WTC11 (cell line): ENCODE results near the gene GPC5. TPM values are rescaled to one million over a fixed set of nuclear protein-coding genes. Genes with fewer than 3 reads are reported as not detected.
"Not testable (repeated sequence)": the region's sequence is repeated elsewhere in the genome, so short reads cannot be mapped to it uniquely, and the experiment has no call there.

Experiments used
- ATAC-seq: fragments of 200-7000 bp; cut with Tn5 transposase; 2 replicates; pipeline ENCODE4 v1.10.0; 2021; ENCODE audit warnings: mild to moderate bottlenecking, moderate library complexity
- CTCF ChIA-PET: fragments of 300-600 bp; sonication (Branson Sonifier 250); formaldehyde crosslinking; loops from one replicate; lab custom pipeline; 2021; ENCODE audit warnings: antibody characterized with exemption; lab: Charles Lee
- POLR2A ChIA-PET: fragments of 350-600 bp; sonication (Branson Sonifier 250); formaldehyde crosslinking; loops from one replicate; lab custom pipeline; 2021; ENCODE audit warnings: antibody characterized with exemption; lab: Charles Lee
- DNase-seq: peaks from one replicate; pipeline ENCODE4 v3.0.0; 2021; ENCODE audit warnings: low spot score
- H3K27ac Mint-ChIP-seq: 2 replicates; pipeline ENCODE4 v1.8.0; 2021; ENCODE audit warnings: mixed read lengths
- H3K27me3 Mint-ChIP-seq: 2 replicates; pipeline ENCODE4 v1.8.0; 2021; ENCODE audit warnings: low read depth, mild to moderate bottlenecking, moderate library complexity, mixed read lengths
- H3K36me3 Mint-ChIP-seq: 2 replicates; pipeline ENCODE4 v1.8.0; 2021; ENCODE audit warnings: mixed read lengths
- H3K4me1 Mint-ChIP-seq: 2 replicates; pipeline ENCODE4 v1.8.0; 2022; ENCODE audit warnings: mixed read lengths
- H3K4me3 Mint-ChIP-seq: 2 replicates; pipeline ENCODE4 v1.8.0; 2021; ENCODE audit warnings: mild to moderate bottlenecking, moderate library complexity, mixed read lengths
- H3K9me3 Mint-ChIP-seq: 2 replicates; pipeline ENCODE4 v1.8.0; 2021; ENCODE audit warnings: mixed read lengths
- CREB1 ChIP-seq: sonication (generic); formaldehyde crosslinking; IDR thresholded peaks from 2 replicates; pipeline ENCODE4 v1.8.0; 2023; ENCODE audit warnings: mild to moderate bottlenecking, missing genetic modification reagents
- CREM ChIP-seq: sonication (generic); formaldehyde crosslinking; IDR thresholded peaks from 2 replicates; pipeline ENCODE4 v1.8.1; 2022; ENCODE audit warnings: mild to moderate bottlenecking, missing genetic modification reagents, moderate library complexity
- ESRRA ChIP-seq: sonication (generic); formaldehyde crosslinking; IDR thresholded peaks from 2 replicates; pipeline ENCODE4 v1.8.1; 2022; ENCODE audit warnings: mild to moderate bottlenecking, missing genetic modification reagents, borderline replicate concordance
- FOXK1 ChIP-seq: sonication (generic); formaldehyde crosslinking; IDR thresholded peaks from 2 replicates; pipeline ENCODE4 v1.8.0; 2022; ENCODE audit warnings: mild to moderate bottlenecking, moderate library complexity, missing genetic modification reagents
- GRHL2 ChIP-seq: fragments of 250-450 bp; sonication (Bioruptor Pico); IDR thresholded peaks from 2 replicates; pipeline ENCODE4 v1.8.0; 2022; ENCODE audit warnings: mild to moderate bottlenecking, moderate library complexity; ENCODE audit not compliant: insufficient replicate concordance, severe bottlenecking
- GTF2I ChIP-seq: fragments of 250-450 bp; sonication (Bioruptor Pico); conservative IDR thresholded peaks from 2 replicates; pipeline ENCODE4 v1.4.0; 2021; ENCODE audit warnings: mild to moderate bottlenecking
- HMGA2 ChIP-seq: fragments of 250-450 bp; sonication (Bioruptor Pico); IDR thresholded peaks from 2 replicates; pipeline ENCODE4 v1.4.0; 2021; ENCODE audit warnings: mild to moderate bottlenecking, moderate library complexity
- IRF2 ChIP-seq: sonication (generic); formaldehyde crosslinking; IDR thresholded peaks from 2 replicates; pipeline ENCODE4 v1.8.0; 2022; ENCODE audit warnings: low read depth, missing genetic modification reagents, borderline replicate concordance
- JAZF1 ChIP-seq: fragments of 250-450 bp; sonication (Bioruptor Pico); IDR thresholded peaks from 2 replicates; pipeline ENCODE4 v1.9.0; 2021; ENCODE audit warnings: moderate library complexity, mild to moderate bottlenecking, inconsistent platforms
- NFYB ChIP-seq: sonication (generic); formaldehyde crosslinking; conservative IDR thresholded peaks from 2 replicates; pipeline ENCODE4 v1.8.0; 2022; ENCODE audit warnings: low read depth, missing genetic modification reagents
- OVOL2 ChIP-seq: fragments of 250-450 bp; sonication (Bioruptor Pico); IDR thresholded peaks from 2 replicates; pipeline ENCODE4 v1.9.0; 2021; ENCODE audit warnings: mild to moderate bottlenecking, borderline replicate concordance
- PRRX2 ChIP-seq: fragments of 250-450 bp; sonication (Bioruptor Pico); IDR thresholded peaks from 2 replicates; pipeline ENCODE4 v1.8.0; 2021; ENCODE audit warnings: mild to moderate bottlenecking
- SP1 ChIP-seq: sonication (generic); formaldehyde crosslinking; conservative IDR thresholded peaks from 2 replicates; pipeline ENCODE4 v1.8.1; 2022; ENCODE audit warnings: missing genetic modification reagents
- ZNF138 ChIP-seq: sonication (generic); formaldehyde crosslinking; conservative IDR thresholded peaks from 2 replicates; pipeline ENCODE4 v1.8.1; 2022; ENCODE audit warnings: mild to moderate bottlenecking, moderate library complexity, missing genetic modification reagents
- ZNF232 ChIP-seq: sonication (generic); formaldehyde crosslinking; IDR thresholded peaks from 2 replicates; pipeline ENCODE4 v1.8.0; 2022; ENCODE audit warnings: mild to moderate bottlenecking, missing genetic modification reagents
- ZNF396 ChIP-seq: fragments of 250-450 bp; sonication (Bioruptor Pico); IDR thresholded peaks from 2 replicates; pipeline ENCODE4 v1.8.0; 2021; ENCODE audit warnings: mild to moderate bottlenecking, moderate library complexity, borderline replicate concordance
- ZNF416 ChIP-seq: fragments of 250-450 bp; sonication (Bioruptor Pico); IDR thresholded peaks from 2 replicates; pipeline ENCODE4 v1.9.0; 2021; ENCODE audit warnings: mild to moderate bottlenecking, inconsistent platforms
- total RNA-seq: library from RNA; stranded (reverse); gene quantifications from 3 replicates; pipeline ENCODE4 v1.2.3, GENCODE V29; 2021
- TF ChIP-seq, protein P1 (sequence below): fragments of 250-450 bp; sonication (Bioruptor Pico); IDR thresholded peaks from 2 replicates; pipeline ENCODE4 v1.9.0; 2021; ENCODE audit warnings: mild to moderate bottlenecking
- TF ChIP-seq, protein P2 (sequence below): sonication (generic); formaldehyde crosslinking; conservative IDR thresholded peaks from 2 replicates; pipeline ENCODE4 v1.8.1; 2022; ENCODE audit warnings: mild to moderate bottlenecking, missing genetic modification reagents
- TF ChIP-seq, protein P3 (sequence below): fragments of 250-450 bp; sonication (Bioruptor Pico); IDR thresholded peaks from 2 replicates; pipeline ENCODE4 v2.1.2; 2022; ENCODE audit warnings: mild to moderate bottlenecking, moderate library complexity
- TF ChIP-seq, protein P4 (sequence below): fragments of 250-450 bp; sonication (Bioruptor Pico); IDR thresholded peaks from 2 replicates; pipeline ENCODE4 v1.9.0; 2021; ENCODE audit warnings: mild to moderate bottlenecking, borderline replicate concordance

Gene GPC5
- total RNA-seq, 1 experiment from 2014 or later: 0.46 TPM

DNA sequence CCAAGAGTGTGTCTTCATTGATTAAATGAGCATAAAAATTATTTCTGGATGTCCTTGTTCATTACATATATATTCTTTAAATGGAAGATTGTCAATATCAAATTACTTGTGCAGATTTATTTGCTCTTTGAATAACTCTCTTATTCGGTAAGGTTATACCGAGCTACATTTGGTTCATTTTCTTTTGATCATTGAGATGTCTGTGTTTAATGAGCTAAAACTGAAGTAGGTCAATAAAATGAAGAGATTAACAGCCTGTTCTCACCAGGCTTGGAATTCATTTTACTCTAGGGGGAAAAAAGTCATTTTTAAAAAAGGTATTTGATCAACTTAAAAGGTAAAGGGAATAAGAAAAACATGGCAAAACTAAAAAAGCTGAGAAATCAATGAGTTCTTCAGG is 10.6 kb downstream of the GPC5 start:
- no peak for DNase-seq
- no peak overlapping the region for H3K27ac Mint-ChIP-seq
- peaks cover 3% of the 10 kb centered on the region for H3K4me1 Mint-ChIP-seq
- ChIA-PET CTCF (interaction anchor here (1.5 kb wide), 1 partner anchor 27 kb away, joined by 6 read pairs; no protein-coding TSS in a partner anchor), POLR2A (no interaction called here)
- peaks cover 11% of the 10 kb centered on the region for H3K9me3 Mint-ChIP-seq
- ATAC-seq: no peak
- no peaks in the 10 kb centered on the region; the same call in 1 of the 2 replicates for H3K27me3 Mint-ChIP-seq
- no peak overlapping the region for H3K4me3 Mint-ChIP-seq
- no peak for TF ChIP-seq JAZF1 (CRISPR knock-in tag)
- TF ChIP-seq HMGA2 (CRISPR knock-in tag): no peak
- TF ChIP-seq NFYB (CRISPR knock-in tag): no peak
- no peak for TF ChIP-seq ZNF232 (CRISPR knock-in tag)
- TF ChIP-seq ZNF396: no peak
- TF ChIP-seq, protein P1, sequence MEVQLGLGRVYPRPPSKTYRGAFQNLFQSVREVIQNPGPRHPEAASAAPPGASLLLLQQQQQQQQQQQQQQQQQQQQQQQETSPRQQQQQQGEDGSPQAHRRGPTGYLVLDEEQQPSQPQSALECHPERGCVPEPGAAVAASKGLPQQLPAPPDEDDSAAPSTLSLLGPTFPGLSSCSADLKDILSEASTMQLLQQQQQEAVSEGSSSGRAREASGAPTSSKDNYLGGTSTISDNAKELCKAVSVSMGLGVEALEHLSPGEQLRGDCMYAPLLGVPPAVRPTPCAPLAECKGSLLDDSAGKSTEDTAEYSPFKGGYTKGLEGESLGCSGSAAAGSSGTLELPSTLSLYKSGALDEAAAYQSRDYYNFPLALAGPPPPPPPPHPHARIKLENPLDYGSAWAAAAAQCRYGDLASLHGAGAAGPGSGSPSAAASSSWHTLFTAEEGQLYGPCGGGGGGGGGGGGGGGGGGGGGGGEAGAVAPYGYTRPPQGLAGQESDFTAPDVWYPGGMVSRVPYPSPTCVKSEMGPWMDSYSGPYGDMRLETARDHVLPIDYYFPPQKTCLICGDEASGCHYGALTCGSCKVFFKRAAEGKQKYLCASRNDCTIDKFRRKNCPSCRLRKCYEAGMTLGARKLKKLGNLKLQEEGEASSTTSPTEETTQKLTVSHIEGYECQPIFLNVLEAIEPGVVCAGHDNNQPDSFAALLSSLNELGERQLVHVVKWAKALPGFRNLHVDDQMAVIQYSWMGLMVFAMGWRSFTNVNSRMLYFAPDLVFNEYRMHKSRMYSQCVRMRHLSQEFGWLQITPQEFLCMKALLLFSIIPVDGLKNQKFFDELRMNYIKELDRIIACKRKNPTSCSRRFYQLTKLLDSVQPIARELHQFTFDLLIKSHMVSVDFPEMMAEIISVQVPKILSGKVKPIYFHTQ (CRISPR knock-in tag): no peak
- TF ChIP-seq ESRRA: no peak
- no peak for TF ChIP-seq CREB1
- TF ChIP-seq, protein P2, sequence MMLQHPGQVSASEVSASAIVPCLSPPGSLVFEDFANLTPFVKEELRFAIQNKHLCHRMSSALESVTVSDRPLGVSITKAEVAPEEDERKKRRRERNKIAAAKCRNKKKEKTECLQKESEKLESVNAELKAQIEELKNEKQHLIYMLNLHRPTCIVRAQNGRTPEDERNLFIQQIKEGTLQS (CRISPR knock-in tag): no peak
- no peak for TF ChIP-seq ZNF416 (CRISPR knock-in tag)
- no peak for TF ChIP-seq GRHL2 (CRISPR knock-in tag)
- no peak for TF ChIP-seq GTF2I
- peaks cover 5% of the 10 kb centered on the region; the same call in 1 of the 2 replicates for H3K36me3 Mint-ChIP-seq

DNA sequence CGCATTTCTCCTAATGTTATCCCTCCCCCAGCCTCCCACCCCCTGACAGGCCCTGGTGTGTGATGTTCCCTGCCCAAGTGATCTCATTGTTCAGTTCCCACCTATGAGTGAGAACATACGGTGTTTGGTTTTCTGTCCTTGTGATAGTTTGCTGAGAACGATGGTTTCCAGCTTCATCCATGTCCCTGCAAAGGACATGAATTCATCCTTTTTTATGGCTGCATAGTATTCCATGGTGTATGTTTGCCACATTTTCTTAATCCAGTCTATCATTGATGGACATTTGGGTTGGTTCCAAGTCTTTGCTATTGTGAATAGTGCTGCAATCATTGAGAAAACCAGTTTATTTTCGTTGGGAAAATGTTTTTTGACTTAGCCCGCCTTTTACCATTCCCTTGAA is 18.2 kb downstream of the GPC5 start:
- DNase-seq, H3K36me3 Mint-ChIP-seq, H3K9me3 Mint-ChIP-seq, H3K27ac Mint-ChIP-seq, H3K27me3 Mint-ChIP-seq, POLR2A ChIA-PET, H3K4me3 Mint-ChIP-seq, ATAC-seq, CTCF ChIA-PET, H3K4me1 Mint-ChIP-seq: not testable (repeated sequence)

DNA sequence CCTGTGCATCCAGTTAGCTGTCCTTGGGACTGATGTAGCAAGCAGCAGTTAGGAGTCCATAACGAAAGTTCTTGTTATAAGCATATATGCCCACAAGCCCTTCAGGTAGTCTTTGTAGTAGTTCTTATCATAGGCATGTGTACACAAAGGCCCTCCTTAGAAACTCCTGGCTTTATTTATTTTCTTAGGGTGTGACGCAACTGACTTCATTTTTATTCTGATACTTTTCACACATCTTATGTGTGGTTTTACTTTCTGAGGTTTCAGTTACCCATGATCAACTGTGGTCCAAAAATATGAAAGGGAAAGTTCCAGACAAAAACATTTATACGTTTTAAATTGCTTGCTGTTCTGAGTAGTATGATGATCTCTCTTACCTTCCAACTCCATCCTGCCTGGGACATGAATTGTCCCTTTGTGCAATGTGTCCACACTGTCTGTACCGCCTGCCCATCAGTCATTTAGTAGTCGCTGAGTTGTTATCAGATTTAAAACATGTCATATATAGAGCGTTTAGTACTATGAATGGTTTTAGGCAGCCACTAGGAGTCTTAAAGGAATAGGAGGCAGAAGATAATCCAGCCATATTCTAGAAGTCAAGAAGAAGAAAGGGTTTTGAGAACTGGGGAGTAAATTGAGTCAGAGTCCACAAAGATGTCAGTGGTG is 19.4 kb downstream of the GPC5 start:
- Mint-ChIP-seq H3K27ac (no peak overlapping the region), H3K9me3 (peaks cover 4% of the 10 kb centered on the region; the same call in 1 of the 2 replicates), H3K36me3 (no peaks in the 10 kb centered on the region), H3K4me3 (no peak overlapping the region), H3K27me3 (no peaks in the 10 kb centered on the region; the same call in 1 of the 2 replicates), H3K4me1 (peaks cover 3% of the 10 kb centered on the region; the same call in 1 of the 2 replicates)
- ATAC-seq (no peak), DNase-seq (no peak)
- POLR2A ChIA-PET: no interaction called here
- CTCF ChIA-PET: no interaction called here
- TF ChIP-seq OVOL2 (no peak), FOXK1 (no peak), IRF2 (CRISPR knock-in tag) (no peak), SP1 (CRISPR knock-in tag) (no peak), ZNF138 (CRISPR knock-in tag) (no peak), CREM (no peak), PRRX2 (CRISPR knock-in tag) (no peak)
- TF ChIP-seq, protein P1 (CRISPR knock-in tag): no peak
- TF ChIP-seq, protein P3, sequence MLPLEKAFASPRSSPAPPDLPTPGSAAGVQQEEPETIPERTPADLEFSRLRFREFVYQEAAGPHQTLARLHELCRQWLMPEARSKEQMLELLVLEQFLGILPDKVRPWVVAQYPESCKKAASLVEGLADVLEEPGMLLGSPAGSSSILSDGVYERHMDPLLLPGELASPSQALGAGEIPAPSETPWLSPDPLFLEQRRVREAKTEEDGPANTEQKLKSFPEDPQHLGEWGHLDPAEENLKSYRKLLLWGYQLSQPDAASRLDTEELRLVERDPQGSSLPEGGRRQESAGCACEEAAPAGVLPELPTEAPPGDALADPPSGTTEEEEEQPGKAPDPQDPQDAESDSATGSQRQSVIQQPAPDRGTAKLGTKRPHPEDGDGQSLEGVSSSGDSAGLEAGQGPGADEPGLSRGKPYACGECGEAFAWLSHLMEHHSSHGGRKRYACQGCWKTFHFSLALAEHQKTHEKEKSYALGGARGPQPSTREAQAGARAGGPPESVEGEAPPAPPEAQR (CRISPR knock-in tag): no peak
- TF ChIP-seq, protein P2 (CRISPR knock-in tag): no peak
- TF ChIP-seq, protein P4, sequence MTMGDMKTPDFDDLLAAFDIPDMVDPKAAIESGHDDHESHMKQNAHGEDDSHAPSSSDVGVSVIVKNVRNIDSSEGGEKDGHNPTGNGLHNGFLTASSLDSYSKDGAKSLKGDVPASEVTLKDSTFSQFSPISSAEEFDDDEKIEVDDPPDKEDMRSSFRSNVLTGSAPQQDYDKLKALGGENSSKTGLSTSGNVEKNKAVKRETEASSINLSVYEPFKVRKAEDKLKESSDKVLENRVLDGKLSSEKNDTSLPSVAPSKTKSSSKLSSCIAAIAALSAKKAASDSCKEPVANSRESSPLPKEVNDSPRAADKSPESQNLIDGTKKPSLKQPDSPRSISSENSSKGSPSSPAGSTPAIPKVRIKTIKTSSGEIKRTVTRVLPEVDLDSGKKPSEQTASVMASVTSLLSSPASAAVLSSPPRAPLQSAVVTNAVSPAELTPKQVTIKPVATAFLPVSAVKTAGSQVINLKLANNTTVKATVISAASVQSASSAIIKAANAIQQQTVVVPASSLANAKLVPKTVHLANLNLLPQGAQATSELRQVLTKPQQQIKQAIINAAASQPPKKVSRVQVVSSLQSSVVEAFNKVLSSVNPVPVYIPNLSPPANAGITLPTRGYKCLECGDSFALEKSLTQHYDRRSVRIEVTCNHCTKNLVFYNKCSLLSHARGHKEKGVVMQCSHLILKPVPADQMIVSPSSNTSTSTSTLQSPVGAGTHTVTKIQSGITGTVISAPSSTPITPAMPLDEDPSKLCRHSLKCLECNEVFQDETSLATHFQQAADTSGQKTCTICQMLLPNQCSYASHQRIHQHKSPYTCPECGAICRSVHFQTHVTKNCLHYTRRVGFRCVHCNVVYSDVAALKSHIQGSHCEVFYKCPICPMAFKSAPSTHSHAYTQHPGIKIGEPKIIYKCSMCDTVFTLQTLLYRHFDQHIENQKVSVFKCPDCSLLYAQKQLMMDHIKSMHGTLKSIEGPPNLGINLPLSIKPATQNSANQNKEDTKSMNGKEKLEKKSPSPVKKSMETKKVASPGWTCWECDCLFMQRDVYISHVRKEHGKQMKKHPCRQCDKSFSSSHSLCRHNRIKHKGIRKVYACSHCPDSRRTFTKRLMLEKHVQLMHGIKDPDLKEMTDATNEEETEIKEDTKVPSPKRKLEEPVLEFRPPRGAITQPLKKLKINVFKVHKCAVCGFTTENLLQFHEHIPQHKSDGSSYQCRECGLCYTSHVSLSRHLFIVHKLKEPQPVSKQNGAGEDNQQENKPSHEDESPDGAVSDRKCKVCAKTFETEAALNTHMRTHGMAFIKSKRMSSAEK: no peak
